SIG-M5 treated with dmso at 0.1 percent for 504 hours (cell line): ENCODE data around the gene PCED1B.

Source experiments
- DNase-seq: peaks from one replicate; lab custom pipeline; 2025; ENCODE audit not compliant: unreplicated experiment; lab: John Stamatoyannopoulos, UW

The PCED1B gene

DNA sequence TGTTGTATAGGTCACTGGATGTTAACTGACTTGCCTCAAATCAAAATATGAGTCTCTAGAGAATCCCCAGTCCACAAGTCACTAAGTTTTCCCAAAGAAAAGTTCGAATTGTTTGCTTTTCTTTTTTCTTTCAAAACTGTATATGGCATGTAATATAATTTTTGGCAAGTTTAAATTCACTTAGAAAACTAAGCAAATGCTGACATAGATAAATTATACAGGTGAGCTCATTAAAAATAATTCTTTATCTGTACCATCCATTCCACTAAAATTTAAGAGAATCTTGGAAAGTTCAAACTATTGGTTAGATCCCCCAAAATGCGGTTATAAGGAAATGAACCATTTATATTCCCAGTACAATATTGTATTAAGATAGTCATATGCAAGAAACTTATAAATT, 145.9 kb downstream of the PCED1B start:
- DNase-seq, result no peak

DNA sequence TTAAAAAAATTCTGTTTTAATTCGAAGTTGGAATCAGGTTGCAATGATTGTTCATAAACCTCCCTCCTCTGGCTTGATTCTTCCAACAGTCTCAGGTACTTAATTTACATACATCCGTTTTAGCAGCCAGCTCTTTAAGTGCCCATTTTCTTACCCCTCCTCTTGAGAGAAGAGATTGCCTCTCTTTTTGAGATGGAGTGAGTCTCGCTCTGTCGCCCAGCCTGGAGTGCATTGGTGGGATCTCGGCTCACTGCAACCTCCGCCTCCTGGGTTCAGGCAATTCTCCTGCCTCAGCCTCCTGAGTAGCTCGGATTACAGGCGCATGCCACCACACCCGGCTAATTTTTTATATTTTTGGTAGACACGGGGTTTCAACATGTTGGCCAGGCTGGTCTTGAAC, 146.8 kb downstream of the PCED1B start:
- DNase-seq, result no peak

DNA sequence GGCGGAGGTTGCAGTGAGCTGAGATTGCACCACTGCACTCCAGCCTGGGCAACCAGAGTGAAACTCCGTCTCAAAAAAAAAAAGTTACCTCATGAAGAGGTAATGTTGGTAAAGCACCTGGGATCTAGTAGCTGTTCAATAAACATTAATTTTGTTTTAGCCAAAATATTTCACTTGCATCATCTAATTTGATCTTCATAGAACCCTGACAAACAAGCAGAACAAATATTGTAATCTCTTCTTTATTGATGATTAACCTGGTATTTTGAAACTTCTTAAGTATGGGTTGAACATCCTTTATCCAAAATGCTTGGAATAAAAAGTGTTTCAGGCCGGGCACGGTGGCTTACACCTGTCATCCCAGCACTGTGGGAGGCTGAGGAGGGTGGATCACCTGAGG, 149.4 kb downstream of the PCED1B start:
- no peak for DNase-seq

DNA sequence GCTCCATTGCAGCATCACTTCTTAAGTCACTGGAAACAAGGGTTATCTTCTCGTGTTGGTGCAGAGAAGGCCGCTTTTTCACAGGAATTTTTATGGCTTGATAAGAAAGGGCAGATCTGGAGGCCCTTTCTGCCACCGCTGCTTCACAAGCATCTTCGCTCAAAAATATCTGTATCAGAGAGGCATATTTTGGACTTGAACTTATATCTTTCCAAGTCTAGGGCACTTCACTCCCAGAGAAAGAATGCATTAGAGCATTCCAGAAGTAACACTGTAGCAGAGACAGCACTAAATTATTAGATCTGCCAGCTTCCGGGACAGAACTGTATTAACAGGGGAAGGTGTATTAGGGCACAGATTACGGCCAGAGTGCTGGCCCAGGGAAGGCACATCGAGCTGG, 152.0 kb downstream of the PCED1B start:
- no peak for DNase-seq

DNA sequence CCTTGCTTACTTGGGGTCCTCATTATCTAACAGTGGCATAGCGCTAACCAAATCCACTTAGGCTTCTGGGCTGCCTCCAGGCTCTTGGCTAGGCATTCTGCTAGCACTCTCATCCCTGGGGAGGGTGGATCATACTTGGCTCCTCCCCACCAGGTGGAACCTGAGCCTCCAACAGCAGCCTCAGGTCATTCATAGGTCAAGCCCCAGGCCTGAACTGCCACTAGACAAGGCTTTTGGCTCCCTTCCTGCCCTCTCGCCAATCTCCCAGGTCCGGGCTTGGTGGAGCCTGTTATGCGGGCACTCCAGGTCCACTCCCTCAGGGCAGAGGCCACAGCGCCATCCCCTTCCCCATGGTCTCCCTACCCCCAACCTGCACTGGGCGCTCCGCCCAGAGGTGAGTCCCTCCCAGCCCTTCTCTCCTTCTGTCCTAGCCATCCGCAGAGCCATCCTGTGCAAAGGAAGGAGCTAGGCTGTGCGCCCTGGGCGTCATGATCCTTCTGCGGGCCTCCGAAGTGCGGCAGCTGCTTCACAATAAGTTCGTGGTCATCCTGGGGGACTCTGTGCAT, 155.2 kb downstream of the PCED1B start:
- no peak for DNase-seq

DNA sequence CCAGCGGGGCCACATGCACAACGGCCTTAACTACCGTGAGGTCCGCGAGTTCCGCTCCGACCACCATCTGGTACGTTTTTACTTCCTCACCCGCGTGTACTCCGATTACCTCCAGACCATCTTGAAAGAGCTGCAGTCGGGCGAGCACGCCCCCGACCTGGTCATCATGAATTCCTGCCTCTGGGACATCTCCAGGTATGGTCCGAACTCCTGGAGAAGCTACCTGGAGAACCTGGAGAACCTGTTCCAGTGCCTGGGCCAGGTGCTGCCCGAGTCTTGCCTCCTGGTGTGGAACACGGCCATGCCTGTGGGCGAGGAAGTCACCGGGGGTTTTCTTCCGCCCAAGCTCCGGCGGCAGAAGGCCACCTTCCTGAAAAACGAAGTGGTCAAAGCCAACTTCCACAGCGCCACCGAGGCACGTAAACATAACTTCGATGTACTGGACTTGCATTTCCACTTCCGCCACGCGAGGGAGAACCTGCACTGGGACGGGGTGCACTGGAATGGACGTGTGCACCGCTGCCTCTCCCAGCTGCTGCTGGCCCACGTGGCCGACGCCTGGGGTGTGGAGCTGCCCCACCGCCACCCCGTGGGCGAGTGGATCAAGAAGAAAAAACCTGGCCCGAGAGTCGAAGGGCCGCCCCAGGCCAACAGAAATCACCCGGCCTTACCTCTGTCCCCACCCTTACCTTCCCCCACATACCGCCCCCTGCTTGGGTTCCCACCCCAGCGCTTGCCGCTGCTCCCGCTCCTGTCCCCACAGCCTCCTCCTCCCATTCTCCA, 156.0 kb downstream of the PCED1B start:
- DNase-seq, result no peak

DNA sequence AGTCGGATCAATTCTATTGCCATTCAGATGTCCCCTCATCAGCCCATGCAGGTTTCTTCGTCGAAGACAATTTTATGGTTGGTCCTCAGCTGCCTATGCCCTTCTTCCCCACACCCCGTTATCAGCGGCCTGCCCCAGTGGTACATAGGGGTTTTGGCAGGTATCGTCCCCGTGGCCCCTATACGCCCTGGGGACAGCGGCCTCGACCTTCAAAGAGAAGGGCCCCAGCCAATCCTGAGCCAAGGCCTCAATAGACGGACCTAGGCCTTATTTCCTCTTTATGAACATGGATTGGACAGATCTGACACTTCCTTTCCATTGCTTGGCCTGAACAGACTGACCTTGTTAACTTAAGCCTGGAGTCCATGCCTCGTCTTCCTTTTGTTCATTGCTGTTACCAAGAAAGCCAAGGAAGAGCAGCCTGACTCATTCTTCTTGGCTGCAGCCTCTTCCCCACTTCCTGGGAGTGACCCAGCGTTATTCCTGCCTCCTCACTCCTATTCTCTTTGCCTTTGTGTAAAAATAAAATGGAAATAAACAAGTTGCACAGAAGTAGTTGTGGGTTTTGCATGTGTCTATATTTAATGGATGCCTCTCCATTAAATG, 156.8 kb downstream of the PCED1B start:
- DNase-seq, result no peak

DNA sequence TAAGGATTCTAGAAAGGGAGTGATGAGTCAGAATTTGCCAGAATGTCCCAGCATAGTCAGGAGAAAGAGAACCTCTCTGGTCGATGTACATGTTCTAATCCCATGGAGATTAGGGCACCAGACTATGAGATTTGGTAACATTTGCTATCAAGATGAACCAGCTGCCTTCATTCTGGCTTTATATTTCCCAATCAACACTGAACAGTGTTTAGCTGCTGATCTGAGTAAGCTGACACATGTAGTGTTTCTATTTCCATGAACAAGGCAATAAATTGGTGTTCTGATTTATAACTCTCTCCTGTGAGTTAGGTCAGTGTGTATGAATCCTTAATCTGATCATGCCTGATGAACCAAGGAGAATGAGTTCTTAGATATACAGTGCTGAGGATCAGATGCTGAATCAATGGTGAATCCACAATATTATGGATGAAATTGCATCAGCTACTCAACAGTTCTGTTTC, 158.4 kb downstream of the PCED1B start:
- no peak for DNase-seq

DNA sequence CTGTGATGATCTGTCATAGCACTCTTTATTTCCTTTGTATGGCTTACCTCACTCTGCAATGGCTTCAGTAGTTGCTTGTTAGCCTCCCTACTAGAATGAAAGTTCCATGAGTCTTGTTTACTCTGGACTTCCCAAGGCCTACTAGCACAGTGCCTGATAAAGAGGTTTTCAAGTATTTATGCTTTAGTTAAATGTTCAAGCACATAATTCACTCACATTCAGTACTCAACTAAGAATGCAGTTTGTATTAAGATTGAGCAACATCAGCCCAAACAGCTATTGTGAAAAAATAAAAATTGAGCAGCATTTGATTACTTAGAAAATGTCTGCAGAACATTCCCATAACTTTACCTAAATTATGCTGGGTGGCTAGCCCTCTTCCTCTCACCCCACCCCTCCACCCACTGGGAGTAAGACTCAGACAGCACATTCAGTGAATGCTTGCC, 159.3 kb downstream of the PCED1B start:
- no peak for DNase-seq

DNA sequence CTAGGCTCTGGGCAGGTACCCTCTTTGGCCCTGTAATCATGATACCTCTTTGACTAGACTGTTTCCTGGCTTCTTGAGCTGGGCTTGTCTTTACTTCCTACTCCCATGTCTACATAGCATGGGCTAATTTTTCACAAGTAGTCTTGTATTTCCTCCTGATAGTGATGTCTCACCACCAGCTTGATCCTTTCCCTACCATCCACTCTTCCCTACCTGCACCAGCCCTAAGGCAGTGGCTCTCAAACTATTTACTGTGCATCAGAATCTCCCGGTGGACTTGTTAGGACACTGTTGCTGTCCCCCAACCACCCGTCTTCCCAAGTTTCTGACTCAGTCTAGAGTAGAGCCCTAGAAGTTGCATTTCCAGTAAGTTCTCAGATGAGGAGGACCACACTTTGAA, 163.0 kb downstream of the PCED1B start:
- DNase-seq, result no peak

DNA sequence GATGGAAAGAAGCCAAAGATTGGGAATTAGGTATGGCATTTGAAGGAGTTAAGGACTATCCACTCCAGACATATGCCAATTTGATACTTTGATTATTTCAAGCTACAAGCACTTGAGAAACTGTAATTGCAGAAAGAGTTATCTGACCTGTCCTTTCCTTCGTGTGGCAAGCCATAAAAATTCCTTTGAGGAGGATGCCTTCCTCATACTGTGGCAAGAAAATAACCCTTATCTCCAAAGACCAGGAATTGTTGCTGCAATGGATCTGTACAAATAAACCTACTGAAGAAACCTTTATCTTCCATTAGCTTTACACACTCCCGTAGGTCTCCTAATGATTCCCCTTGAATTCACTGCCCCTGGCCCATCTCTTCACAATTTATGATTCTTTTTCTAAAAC, 165.4 kb downstream of the PCED1B start:
- DNase-seq, result no peak

DNA sequence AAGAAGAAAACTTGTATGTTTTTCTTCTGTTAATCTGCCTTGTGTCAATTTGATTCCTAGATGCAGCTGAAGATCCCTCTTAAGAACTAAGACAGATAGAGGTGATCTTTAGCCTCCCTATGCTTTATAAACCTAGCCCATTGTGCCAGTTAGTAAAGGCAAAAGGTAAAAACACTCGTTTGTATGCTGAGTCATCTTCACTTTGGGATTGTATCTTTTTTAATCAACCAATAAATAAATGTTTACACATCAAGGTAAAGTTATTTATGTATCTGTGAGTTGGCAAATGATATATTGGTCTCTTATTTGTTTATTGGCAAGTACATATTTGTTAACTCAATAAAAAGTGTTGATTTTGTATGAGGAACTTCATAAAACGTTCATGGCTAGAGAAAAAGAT, 166.2 kb downstream of the PCED1B start:
- DNase-seq, result no peak

DNA sequence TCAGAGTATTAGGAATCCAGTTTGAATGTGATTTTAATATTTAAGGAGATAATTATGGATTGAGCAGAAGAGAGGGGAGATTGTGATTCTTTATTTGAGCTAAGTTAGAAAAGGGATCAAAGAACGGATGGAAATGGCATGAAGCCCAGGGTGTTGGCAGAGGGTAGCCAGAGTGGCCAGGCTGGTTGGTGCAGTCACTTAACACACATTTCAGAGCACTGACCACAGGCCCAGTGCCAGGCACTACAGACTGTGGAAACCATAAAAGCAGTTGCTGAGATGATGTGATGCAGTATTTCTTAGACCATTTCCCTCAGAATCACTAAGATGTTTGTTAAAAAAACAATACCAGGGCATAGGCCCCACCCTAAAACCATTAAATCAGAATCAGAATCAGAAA, 168.0 kb downstream of the PCED1B start:
- no peak for DNase-seq

DNA sequence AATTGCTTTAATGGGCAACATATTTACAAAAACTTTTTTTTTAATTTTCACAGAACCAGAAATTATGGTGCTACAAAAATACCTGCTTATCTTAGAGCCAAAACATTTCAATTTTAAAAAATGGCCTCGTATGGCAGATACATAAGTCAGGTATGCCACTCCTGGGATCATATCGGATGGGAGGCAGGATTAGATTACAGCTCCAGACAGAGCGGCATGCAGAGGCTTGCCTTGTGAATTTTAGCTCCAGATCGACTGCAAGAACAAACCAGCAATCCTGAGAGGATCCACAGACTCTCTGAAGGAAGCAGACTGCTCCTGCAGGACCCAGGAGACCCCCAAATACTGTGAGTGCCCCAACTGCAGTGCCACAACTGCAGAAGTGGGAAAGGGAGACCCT, 169.7 kb downstream of the PCED1B start:
- no peak for DNase-seq

DNA sequence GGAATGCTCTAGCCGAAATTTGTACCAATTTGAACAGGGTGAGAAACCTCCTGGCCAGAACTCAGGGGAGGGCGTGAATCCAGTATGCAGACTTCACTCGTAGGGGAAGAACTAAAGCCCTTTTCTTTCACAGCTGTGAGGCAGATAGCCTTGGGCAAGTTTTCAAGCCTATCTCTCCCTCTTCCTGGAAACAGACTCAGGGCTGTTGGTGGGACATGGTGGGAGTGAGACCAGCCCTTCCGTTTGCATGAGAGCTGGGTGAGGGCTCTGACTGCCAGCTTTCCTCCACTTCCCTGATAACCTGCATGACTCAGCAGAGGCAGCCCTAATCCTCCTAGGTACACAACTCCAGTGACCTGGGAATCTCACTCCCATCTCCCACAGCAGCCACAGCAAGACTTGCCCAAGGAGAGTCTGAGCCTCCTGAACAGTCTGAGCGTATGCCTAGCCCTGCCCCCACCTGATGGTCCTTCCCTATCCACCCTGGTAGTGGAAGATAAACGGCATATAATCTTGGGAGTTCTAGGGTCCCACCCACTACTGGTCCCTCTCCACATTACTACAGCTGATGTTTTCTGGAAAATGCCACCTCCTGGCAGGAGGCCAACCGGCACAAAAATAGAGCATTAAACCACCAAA, 170.4 kb downstream of the PCED1B start:
- no peak for DNase-seq

DNA sequence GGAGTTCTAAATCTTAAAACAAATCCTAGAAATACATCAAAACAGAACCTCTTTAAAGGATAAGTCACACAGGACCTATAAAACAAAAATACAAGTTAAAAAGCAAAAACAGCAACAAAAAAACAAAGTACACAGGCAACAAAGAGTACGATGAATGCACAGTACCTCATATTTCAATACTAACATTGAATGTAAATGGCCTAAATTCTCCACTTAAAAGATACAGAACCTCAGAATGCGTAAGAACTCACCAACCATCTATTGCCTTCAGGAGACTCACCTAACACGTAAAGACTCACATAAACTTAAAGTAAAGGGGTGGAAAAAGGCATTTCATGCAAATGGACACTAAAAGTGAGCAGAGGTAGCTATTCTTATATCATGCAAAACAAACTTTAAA, 172.5 kb downstream of the PCED1B start:
- DNase-seq, result no peak

DNA sequence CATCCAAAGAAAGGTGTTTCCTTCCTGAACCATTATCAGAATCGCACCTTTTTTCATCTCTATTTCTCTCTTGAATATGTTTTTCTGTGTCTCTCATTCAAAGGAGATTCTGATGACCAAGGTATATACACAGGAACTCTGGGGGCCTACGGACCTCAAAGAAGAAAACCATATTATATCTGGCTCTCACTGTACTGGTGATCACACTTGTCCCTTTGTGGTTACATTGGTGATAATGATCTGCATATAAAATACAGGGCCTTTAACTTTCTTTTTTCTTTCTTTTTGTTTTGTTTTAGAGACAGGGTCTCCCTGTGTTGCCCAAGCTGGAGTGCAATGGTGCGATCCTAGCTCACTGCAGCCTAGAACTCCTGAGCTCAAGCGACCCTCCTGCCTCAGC, 185.5 kb downstream of the PCED1B start:
- no peak for DNase-seq

DNA sequence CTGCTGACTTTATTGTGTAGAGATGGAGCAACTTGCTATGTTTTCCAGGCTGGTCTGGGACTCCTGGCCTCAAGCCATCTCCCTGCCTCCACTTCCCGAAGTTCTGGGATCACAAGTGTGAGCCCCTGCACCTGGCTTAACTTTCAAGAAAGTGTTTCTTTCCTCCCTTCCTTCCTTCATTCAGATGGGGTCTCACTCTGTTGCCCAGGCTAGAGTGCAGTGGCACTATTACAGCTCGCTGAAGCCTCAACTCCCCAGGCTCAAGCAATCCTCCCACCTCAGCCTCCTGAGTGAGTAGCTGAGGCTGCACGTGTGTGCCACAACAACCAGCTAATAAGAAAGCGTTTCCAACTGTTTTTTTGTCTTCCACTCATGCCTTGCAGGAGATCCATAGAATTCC, 186.0 kb downstream of the PCED1B start:
- no peak for DNase-seq

DNA sequence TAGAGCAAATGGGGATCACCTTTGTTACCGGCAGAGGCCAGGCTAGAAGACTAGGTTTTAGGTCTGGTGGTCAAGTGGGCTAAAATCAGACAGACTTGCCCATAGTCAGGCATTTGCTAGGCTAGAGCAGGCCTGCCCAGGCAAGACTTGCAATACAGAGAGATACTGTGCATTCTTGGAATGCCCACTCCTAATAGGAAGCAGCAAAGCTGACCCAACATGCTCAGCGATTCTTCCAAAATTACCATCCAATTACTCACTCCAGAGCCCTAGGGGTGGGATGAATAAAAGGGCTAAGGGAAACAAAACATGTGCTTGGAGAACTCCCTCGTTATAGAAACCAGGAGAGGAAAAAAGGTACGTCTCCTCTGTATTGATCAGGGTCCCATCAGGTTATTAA, 188.2 kb downstream of the PCED1B start:
- DNase-seq, result no peak

DNA sequence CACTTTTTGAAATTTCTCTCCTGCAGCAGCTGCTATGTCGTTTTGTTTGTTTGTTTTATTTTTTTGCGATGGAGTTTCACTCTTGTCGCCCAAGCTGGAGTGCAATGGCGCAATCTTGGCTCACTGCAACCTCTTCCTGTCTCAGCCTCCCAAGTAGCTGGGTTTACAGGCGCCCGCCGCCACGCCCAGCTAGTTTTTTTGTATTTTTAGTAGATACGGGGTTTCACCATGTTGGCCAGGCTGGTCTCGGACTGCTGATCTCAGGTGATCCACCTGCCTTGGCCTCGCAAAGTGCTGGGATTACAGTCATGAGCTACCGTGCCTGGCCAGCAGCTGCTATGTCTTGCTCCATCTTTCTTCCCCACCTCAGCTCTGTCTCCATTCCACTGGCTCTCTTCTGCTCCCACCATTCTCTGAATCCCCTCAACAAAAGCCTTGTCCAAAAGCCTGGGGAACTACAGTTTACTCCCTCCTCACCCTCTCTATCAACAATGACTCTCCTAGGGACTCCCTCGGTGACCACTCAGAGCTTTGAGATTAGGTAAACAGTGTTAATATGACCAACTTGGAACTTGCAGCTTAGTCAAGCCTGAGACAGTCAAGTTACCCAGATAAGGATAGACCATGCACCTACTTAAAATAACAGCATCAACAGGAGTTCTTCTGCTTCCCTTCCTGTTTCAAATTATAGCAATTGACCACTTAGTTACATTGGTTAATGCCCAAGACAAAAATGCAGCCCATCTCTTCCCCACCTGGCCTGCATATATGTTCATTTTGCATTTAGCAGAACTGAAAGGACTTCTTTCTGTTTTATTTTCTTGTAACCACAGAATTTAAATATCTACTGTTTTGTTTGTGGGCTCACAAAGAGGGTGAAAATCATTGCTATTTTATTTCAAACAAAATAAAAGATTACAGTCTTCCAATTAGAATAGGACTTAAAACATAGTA, 189.4 kb downstream of the PCED1B start:
- no peak for DNase-seq

DNA sequence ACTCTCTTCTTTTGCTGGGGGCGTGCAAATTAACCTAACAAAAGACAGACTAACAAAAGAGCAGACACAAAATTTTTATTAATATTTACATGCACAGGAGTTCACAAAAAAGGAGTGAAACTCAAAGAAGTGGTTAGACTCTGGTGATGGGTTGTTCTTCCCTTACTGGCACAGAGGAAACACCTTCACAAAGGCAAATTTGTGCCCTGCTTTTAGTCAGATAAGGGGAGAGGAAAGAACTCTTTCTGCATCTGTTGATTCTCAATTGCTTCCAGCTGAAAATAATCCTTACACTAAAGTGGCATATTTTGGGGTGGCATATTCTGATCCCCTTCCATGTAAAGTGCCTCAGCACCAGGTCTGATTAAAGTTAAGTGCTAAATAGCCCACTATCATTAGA, 190.5 kb downstream of the PCED1B start:
- DNase-seq, result no peak
